Sigmoid colon (tissue), 4 donors: ENCODE measurements around the gene MYH11.

Experiments used
- POLR2AphosphoS5 ChIP-seq, 4 donors: sonication (generic); formaldehyde crosslinking; IDR thresholded peaks; one replicate each; pipeline ENCODE4 v1.6.1; 2017; ENCODE audit warnings: antibody characterized with exemption in 4 of 4
- TF ChIP-seq, protein P1 (sequence below), 4 experiments: fragments of 450-650 bp in 3 of 4; fragments of 200-600 bp in 1 of 4; IDR thresholded peaks; one replicate each; pipeline ENCODE4 v1.5.1; 2016 to 2019; ENCODE audit warnings: antibody characterized with exemption in 4 of 4, mild to moderate bottlenecking in 3 of 4, moderate library complexity in 2 of 4

DNA sequence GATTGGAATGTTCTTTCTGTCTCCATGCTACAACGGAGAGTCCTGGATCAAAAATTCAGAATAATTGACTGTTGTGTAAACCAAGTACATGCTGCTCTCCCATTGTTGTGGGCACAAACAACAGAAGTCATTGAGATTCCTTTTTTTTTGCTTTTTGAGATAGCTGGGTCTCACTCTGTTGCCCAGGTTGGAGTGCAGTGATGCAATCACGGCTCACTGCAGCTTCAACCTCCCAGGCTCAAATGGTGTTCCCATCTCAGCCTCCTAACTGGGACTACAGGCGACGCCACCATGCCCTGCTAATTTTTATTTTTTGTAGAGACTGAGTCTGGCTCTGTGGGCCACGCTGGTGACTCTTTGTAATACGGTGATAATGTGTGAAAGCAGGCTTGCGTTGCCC, 182.3 kb downstream of the MYH11 start:
- TF ChIP-seq, protein P1, sequence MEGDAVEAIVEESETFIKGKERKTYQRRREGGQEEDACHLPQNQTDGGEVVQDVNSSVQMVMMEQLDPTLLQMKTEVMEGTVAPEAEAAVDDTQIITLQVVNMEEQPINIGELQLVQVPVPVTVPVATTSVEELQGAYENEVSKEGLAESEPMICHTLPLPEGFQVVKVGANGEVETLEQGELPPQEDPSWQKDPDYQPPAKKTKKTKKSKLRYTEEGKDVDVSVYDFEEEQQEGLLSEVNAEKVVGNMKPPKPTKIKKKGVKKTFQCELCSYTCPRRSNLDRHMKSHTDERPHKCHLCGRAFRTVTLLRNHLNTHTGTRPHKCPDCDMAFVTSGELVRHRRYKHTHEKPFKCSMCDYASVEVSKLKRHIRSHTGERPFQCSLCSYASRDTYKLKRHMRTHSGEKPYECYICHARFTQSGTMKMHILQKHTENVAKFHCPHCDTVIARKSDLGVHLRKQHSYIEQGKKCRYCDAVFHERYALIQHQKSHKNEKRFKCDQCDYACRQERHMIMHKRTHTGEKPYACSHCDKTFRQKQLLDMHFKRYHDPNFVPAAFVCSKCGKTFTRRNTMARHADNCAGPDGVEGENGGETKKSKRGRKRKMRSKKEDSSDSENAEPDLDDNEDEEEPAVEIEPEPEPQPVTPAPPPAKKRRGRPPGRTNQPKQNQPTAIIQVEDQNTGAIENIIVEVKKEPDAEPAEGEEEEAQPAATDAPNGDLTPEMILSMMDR (IDR thresholded peaks at IDR 0.05): no peak
- TF ChIP-seq POLR2AphosphoS5 (IDR thresholded peaks at IDR 0.05): no peak
